NCI-H128 (cell line): Measurements from ENCODE around the gene SEZ6L2.
"Not testable (repeated sequence)": the region's sequence is repeated elsewhere in the genome, so short reads cannot be mapped to it uniquely, and the experiment has no call there.

Experiments used
- DNase-seq: peaks from one replicate; lab custom pipeline; 2025; ENCODE audit not compliant: unreplicated experiment; lab: John Stamatoyannopoulos, UW

The SEZ6L2 gene

GRCh38 chr16:29858149-29858849, 41.1 kb downstream of the SEZ6L2 start:
- DNase-seq: no peak

DNA sequence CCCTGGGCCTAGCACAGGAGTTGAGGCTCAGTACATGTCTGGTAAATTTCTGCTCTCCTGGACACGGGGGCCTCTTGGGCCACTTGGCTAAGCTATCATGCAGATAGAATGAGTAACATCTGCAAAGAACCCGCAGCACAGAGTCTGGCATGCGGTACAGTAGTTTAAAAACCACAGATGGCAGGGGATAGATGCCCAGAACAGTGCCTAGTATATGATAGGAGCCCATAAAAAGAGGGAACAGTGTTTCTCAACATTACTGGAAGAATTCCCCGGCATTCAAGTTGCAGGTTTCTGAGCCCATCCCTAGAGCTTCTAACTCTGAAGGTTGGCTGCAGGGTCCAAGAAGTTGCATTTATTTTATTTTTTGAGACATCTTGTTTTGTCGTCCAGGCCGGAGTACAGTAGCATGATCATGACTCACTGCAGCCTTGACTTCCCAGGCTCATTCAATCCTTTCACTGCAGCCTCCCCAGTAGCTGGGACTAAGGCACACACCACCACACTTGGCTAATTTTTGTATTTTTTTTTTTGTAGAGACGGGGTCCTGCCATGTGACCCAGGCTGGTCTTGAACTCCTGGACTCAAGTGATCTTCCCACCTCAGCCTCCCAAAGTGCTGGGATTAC, 42.1 kb downstream of the SEZ6L2 start:
- no peak for DNase-seq

- no peak for DNase-seq
These were observed 44.7 kb downstream of the SEZ6L2 start for GRCh38 chr16:29854520-29855100.

- DNase-seq: no peak
These were observed 46.7 kb downstream of the SEZ6L2 start for GRCh38 chr16:29852654-29853053.

GRCh38 chr16:29850998-29851397, 48.4 kb downstream of the SEZ6L2 start:
- DNase-seq: no peak

DNA sequence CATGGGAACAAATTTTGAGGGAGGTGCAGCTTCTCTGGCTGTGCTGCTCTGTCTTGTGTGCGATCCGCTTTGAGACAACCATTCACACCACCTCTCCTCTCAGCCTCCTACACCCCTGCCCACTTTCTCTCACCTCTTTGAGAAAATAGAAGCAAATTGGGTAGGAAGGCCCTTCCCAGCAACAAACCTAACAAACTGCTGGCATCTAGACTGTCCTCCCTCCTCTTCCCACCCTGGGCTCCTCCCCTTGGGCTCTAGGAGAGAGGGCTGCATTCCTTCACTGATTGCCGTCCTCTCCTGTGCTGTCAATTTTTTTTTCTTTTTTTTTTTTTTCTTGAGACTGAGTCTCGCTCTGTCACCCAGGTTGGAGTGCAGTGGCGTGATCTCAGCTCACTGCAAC, 49.8 kb downstream of the SEZ6L2 start:
- no peak for DNase-seq

GRCh38 chr16:29848420-29849297, 50.7 kb downstream of the SEZ6L2 start:
- DNase-seq: no peak

DNA sequence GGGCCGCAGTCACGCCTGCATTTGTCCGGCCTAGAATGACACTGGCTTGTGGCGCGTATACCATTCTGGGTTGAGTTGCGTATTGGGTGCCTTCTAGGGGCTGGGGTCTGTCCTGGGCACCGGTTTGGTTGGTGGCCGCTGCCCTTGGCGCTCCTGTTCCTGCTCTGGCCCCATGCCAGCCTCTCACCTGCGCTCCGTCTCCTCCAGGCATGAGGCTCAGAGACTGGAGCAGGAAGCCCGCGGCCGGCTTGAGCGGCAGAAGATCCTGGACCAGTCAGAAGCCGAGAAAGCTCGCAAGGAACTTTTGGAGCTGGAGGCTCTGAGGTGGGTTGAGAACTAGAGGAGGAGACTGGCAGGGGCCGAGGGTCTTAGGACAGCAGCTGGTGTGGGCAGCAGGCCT, 53.7 kb downstream of the SEZ6L2 start:
- DNase-seq: no peak

DNA sequence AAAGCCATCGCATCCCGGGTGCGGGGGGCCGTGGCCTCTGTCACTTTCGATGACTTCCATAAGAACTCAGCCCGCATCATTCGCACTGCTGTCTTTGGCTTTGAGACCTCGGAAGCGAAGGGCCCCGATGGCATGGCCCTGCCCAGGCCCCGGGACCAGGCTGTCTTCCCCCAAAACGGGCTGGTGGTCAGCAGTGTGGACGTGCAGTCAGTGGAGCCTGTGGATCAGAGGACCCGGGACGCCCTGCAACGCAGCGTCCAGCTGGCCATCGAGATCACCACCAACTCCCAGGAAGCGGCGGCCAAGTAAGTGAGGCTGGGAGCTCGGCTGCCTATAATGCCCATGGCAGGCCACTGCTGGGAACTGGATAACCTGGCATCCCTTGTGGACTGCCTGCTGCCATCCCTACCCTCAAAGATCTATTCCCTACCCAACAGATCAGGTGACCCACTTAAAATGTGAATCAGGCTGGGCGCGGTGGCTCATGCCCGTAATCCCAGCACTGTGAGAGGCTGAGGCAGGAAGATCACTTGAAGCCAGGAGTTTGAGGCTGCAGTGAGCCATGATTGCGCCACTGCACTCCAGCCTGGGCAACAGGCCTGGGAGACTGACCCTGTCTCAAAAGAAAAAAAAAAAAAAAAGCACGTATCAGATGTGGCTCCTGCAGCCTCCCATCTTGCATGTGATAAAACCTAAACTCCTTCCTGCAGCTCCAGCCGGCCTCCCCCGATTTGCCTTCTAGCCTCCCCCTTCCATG, 54.6 kb downstream of the SEZ6L2 start:
- no peak for DNase-seq

- no peak for DNase-seq
These were observed 55.4 kb downstream of the SEZ6L2 start for GRCh38 chr16:29843931-29844330.

GRCh38 chr16:29842732-29843346, 56.5 kb downstream of the SEZ6L2 start:
- DNase-seq: no peak

DNA sequence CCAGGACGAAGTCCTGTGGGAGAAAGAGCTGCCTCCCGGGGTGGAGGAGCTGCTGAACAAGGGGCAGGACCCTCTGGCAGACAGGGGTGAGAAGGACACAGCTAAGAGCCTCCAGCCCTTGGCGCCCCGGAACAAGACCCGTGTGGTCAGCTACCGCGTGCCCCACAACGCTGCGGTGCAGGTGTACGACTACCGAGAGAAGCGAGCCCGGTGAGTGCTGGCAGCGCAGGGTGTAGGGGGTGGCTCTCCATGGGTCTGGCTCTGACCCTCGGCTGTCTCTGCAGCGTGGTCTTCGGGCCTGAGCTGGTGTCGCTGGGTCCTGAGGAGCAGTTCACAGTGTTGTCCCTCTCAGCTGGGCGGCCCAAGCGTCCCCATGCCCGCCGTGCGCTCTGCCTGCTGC, 57.7 kb downstream of the SEZ6L2 start:
- no peak for DNase-seq

DNA sequence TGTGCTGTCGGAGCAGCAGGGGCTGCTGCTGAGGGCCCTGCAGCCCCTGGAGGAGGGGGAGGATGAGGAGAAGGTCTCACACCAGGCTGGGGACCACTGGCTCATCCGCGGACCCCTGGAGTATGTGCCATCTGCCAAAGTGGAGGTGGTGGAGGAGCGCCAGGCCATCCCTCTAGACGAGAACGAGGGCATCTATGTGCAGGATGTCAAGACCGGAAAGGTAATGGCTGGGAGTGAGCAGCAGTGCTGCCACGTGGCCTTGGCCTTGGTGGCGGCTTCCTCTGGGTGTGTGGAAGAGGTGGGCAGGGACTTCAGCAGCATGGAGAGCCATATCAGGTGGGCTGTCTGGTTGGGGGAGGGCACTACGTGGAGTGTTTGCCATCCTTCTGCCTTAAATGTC, 59.1 kb downstream of the SEZ6L2 start:
- DNase-seq: no peak

- no peak for DNase-seq
These were observed 59.5 kb downstream of the SEZ6L2 start for GRCh38 chr16:29839822-29840221.

DNA sequence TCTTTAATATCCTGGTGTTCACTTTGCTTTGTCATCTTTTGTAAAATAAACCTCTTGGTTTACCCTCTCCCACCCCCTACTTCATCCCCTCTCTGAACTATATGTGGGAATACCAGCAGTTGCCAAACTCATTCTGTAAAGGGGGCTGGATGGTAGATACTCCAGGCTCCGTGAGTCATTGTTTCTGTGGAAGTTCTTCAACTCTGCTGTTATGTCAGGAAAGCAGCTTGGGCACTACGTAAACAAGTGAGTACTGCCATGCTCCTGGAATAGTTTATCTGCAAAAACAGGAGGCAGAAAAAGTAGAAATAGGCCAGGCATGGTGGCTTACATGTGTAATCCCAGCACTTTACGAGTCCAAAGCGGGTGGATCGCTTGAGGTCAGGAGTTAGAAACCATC, 61.5 kb downstream of the SEZ6L2 start:
- no peak for DNase-seq

GRCh38 chr16:29836623-29837022, 62.7 kb downstream of the SEZ6L2 start:
- no peak for DNase-seq

- no peak for DNase-seq
These were observed 63.4 kb downstream of the SEZ6L2 start for GRCh38 chr16:29835926-29836325.

GRCh38 chr16:29834079-29834478, 65.3 kb downstream of the SEZ6L2 start:
- DNase-seq: no peak

DNA sequence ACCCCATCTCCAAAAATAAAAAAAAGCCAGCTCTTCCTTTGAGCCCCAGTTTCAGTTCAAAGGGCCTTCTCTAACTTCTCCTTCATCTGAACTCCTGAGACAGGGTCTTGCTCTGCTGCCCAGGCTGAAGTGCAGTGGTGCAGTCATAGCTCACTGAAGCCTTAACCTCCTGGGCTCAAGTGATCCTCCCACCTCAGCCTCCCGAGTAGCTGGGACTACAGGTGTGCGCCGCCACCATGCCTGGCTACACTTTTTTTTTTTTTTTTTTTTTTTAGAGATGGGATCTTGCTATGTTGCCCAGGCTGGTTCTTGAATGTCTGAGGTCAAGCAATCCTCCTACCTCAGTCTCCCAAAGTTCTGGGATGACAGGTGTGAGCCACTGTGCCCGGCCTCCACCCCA, 66.1 kb downstream of the SEZ6L2 start:
- DNase-seq: not testable (repeated sequence)

- DNase-seq: no peak
These were observed 67.9 kb downstream of the SEZ6L2 start for GRCh38 chr16:29831490-29831889.
